Panc1 (cell line): ENCODE data around the gene RBM23. TPM values are rescaled to one million over a fixed set of nuclear protein-coding genes. Genes with fewer than 3 reads are reported as not detected.

Experiments used
- ATAC-seq: fragments of 200-7000 bp; cut with Tn5 transposase; 2 replicates; pipeline ENCODE4 v1.9.1; 2020; ENCODE audit warnings: mild to moderate bottlenecking, moderate library complexity
- BruUV-seq: library from RNA; stranded (reverse); fragments of 400-500 nt; replicated peaks from 2 replicates; lab custom pipeline; 2021; lab: Mats Ljungman, UMichigan
- CTCF ChIA-PET: fragments of 300-600 bp; sonication (Branson Sonifier 250); formaldehyde crosslinking; loops from one replicate; lab custom pipeline; 2022; ENCODE audit warnings: antibody characterized with exemption; lab: Charles Lee
- POLR2A ChIA-PET: fragments of 300-600 bp; sonication (Branson Sonifier 250); formaldehyde crosslinking; loops from one replicate; lab custom pipeline; 2022; ENCODE audit warnings: antibody characterized with exemption; lab: Charles Lee
- DNase-seq: peaks from one replicate; pipeline ENCODE4 v3.0.0-alpha.2; 2010; ENCODE audit warnings: low read depth, low spot score
- H3K27ac ChIP-seq: 2 replicates; pipeline ENCODE4 v1.5.1; 2011; ENCODE audit warnings: mild to moderate bottlenecking, low read length, inconsistent platforms
- H3K27me3 ChIP-seq: fragments of 200-500 bp; sonication (Bioruptor generic); 2 replicates; pipeline ENCODE4 v1.6.0; 2014; ENCODE audit warnings: low read length, inconsistent platforms; ENCODE audit not compliant: control insufficient read depth, insufficient read depth
- H3K36me3 ChIP-seq: fragments of 200-500 bp; sonication (Bioruptor generic); 2 replicates; pipeline ENCODE4 v1.5.1; 2014; ENCODE audit warnings: inconsistent platforms, mild to moderate bottlenecking, low read length, moderate library complexity; ENCODE audit not compliant: control insufficient read depth, insufficient read depth
- H3K4me1 ChIP-seq: 2 replicates; pipeline ENCODE4 v1.5.1; 2011; ENCODE audit warnings: inconsistent platforms, mild to moderate bottlenecking, low read length, moderate library complexity; ENCODE audit not compliant: control insufficient read depth, insufficient read depth
- H3K4me3 ChIP-seq, 2 experiments: 2 replicates each; pipeline ENCODE4 v1.5.1; 2011 to 2012; ENCODE audit warnings: low read depth in 2 of 2, low read length in 2 of 2, mild to moderate bottlenecking in 2 of 2, inconsistent platforms in 1 of 2, moderate library complexity in 1 of 2
- H3K9me3 ChIP-seq: fragments of 200-500 bp; sonication (Bioruptor generic); 2 replicates; pipeline ENCODE4 v1.5.1; 2014; ENCODE audit warnings: low read depth, mild to moderate bottlenecking, inconsistent platforms, low read length, moderate library complexity; ENCODE audit not compliant: control insufficient read depth, insufficient read depth
- CTCF ChIP-seq: fragments of 450-650 bp; IDR thresholded peaks from 2 replicates; pipeline ENCODE4 v1.5.1; 2017; ENCODE audit warnings: mild to moderate bottlenecking
- POLR2AphosphoS5 ChIP-seq: IDR thresholded peaks from 2 replicates; pipeline ENCODE4 v1.6.1; 2012; ENCODE audit warnings: mild to moderate bottlenecking, low read depth, low read length, moderate library complexity
- REST ChIP-seq, 2 experiments: IDR thresholded peaks; 2 replicates each; pipeline ENCODE4 v1.6.1; 2011 to 2012; ENCODE audit warnings: low read depth in 2 of 2, control low read depth in 1 of 2, low read length in 1 of 2, mild to moderate bottlenecking in 1 of 2, moderate library complexity in 1 of 2; ENCODE audit not compliant: insufficient read depth in 1 of 2
- SIN3A ChIP-seq: IDR thresholded peaks from 2 replicates; pipeline ENCODE4 v1.6.1; 2012; ENCODE audit warnings: low read depth, mild to moderate bottlenecking, low read length, moderate library complexity, borderline replicate concordance; ENCODE audit not compliant: insufficient read depth
- TCF7L2 ChIP-seq: IDR thresholded peaks from 2 replicates; pipeline ENCODE4 v1.6.1; 2011; ENCODE audit warnings: mild to moderate bottlenecking, low read depth, low read length, inconsistent platforms
- in situ Hi-C: cut with HindIII; loops from 2 replicates; pipeline ENCODE4 v1.10.0; 2016; ENCODE audit warnings: low sequenced_read_pairs, low pct_unique_long_range_greater_than_20kb
- intact Hi-C: fragments of 100-400 bp; cut with micrococcal nuclease; formaldehyde crosslinking; loops from one replicate; pipeline ENCODE4 v1.10.0; 2022; ENCODE audit not compliant: unreplicated experiment
- total RNA-seq: library from RNA; stranded (reverse); gene quantifications from one replicate; pipeline ENCODE4 v1.2.1, GENCODE V29; 2021; ENCODE audit not compliant: unreplicated experiment

Gene RBM23
- total RNA-seq, 1 experiment from 2014 or later = 47.2 TPM

GRCh38 chr14:22866874-22867273 is 52.1 kb downstream of the RBM23 start:
- POLR2A ChIA-PET = no interaction called here
- H3K27ac ChIP-seq = no peak overlapping the region

GRCh38 chr14:22865424-22866405 is 53.2 kb downstream of the RBM23 start:
- POLR2A ChIA-PET = no interaction called here
- TF ChIP-seq CTCF (peak; percentile 12; the same call in 1 of the 2 replicates), SIN3A (no peak)
- in situ Hi-C loops (no loop called here), intact Hi-C loops (no loop called here)
- BruUV-seq = no TSS peak
- Histone ChIP-seq H3K4me1 (peaks cover 4% of the 10 kb centered on the region; the same call in 1 of the 2 replicates), H3K27me3 (no peaks in the 10 kb centered on the region), H3K27ac (no peak overlapping the region), H3K36me3 (no peaks in the 10 kb centered on the region), H3K9me3 (no peaks in the 10 kb centered on the region), H3K4me3 (no peak overlapping the region)
- no peak for DNase-seq
- CTCF ChIA-PET = interaction anchor here (1.3 kb wide), 1 partner anchor 43 kb away, joined by 7 read pairs; no protein-coding TSS in a partner anchor
- ATAC-seq = no peak

More at GRCh38 chr14:22866874-22867273, 52.1 kb downstream of the RBM23 start:
- no peak for TF ChIP-seq TCF7L2
- no peak for TF ChIP-seq SIN3A
- no peak for DNase-seq
- Histone ChIP-seq H3K36me3 (no peaks in the 10 kb centered on the region), H3K27me3 (no peaks in the 10 kb centered on the region), H3K4me3 (no peak overlapping the region), H3K9me3 (no peaks in the 10 kb centered on the region), H3K4me1 (peaks cover 8% of the 10 kb centered on the region; the same call in 1 of the 2 replicates)
- intact Hi-C loops = no loop called here
- ATAC-seq = no peak
- in situ Hi-C loops = no loop called here
- BruUV-seq = no TSS peak
- CTCF ChIA-PET = interaction anchor here (1.3 kb wide), 1 partner anchor 44 kb away, joined by 7 read pairs; no protein-coding TSS in a partner anchor

GRCh38 chr14:22864979-22865378 is 54.0 kb downstream of the RBM23 start:
- ATAC-seq (no peak), DNase-seq (no peak)
- BruUV-seq = no TSS peak
- in situ Hi-C loops (no loop called here), intact Hi-C loops (no loop called here)
- Histone ChIP-seq H3K9me3 (no peaks in the 10 kb centered on the region), H3K4me1 (no peaks in the 10 kb centered on the region), H3K27ac (no peak overlapping the region), H3K36me3 (no peaks in the 10 kb centered on the region), H3K27me3 (no peaks in the 10 kb centered on the region), H3K4me3 (no peak overlapping the region)
- POLR2A ChIA-PET = no interaction called here
- TF ChIP-seq TCF7L2 (no peak), REST (IDR thresholded peaks at IDR 0.05; ENCODE audit: insufficient read depth in 1 of 2, low read depth in 2 of 2, low read length in 1 of 2) (no peak), SIN3A (no peak), POLR2AphosphoS5 (no peak), CTCF (no peak)
- CTCF ChIA-PET = no interaction called here
